ENCODE results near the gene PSMD11.

The PSMD11 gene

DNA sequence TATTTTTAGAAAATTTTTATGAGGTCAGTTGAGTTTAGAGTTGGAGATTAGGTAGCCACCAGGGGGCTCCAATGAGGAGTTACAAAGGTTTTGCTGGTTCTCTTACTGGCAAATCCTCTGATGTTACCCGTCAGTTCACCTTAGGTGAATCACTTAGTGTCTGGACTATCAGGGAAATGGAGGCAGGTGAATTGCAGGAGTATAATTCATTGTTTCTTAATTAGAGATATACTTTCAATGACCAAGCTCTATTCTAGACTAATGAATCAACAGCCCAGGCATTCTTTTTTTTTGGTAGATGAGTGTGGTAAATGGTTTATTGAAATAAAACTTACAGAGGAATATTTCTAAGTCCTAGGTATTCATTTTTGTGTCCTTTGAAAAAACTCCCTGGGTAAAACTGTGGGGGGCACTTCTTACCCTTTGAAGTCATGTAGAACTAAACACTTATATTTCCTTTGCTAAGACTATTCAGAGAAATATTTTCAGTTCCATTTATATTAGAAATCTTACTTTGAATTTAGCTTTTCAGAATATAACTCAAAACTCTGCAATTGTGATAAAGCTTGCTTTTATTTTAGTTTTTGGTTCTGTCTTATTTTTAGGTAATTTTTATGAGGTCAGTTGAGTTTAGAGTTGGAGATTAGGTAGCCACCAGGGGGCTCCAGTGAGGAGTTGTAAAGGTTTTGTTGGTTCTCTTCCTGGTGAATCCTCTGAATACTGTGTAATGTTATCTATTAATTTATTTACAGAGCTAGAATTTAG lies 17.7 kb downstream of the PSMD11 start:
- peak; percentile 43 for DNase-seq (ENCODE audit: low read depth, low spot score)

DNA sequence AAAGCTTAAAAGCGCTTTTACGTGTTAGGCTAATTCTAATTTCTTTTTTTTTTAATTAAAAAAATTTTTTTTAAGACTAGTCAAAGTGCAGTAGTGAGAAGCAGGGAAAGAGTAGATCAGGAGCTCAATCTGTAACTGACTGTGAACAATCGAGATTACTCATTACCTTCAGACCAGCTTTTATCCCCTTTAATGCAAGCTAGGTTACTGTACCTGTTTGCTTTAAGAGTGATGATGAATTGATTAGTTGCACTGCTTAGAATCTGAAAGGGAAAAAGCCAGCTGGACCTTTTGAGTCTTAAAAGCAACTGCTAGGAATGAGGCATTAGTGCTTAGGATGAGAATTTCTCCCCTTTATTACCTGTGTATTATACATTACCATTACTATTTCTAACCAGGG lies 19.0 kb downstream of the PSMD11 start:
- H3K27ac ChIP-seq = no peak overlapping the region
- DNase-seq (ENCODE audit: low read depth, low spot score) = no peak

More for the DNA sequence above, 17.7 kb downstream of the PSMD11 start:
- H3K27ac ChIP-seq = no peak overlapping the region

DNA sequence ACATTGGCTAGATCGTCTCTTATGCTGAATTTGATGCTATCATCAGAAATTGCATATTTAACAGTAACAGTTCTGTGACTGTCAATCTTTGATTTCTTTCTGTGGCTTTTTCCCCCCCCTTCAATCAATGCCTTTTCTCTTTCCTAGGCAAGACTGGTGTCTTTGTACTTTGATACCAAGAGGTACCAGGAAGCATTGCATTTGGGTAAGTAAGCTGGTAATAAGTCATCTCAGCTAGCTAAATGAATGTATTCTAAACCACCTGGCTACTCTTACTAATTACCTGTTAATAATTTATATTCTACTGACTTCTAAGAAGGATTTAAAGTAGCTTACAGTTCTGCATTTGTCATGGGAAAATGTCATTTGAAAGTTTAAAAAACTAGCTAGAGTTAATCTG lies 20.1 kb downstream of the PSMD11 start:
- H3K27ac ChIP-seq = no peak overlapping the region
- DNase-seq (ENCODE audit: low read depth, low spot score) = no peak

DNA sequence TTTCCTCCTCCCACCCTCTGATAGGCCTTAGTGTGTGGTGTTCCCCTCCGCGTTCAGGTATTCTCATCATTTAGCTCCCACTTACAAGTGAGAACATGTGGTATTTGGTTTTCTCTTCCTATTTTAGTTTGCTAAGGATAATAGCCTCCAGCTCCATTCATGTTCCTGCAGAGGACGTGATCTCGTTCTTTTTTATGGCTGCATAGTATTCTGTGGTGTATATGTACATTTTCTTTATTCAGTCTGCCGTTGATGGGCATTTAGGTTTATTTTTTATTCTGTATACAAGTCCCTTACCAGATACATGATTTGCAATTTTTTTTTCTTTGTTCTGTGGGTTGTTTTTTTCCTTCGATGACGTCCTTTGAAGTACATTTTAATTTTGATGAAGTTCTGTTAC lies 23.6 kb downstream of the PSMD11 start:
- DNase-seq (ENCODE audit: low read depth, low spot score) = no peak
- H3K27ac ChIP-seq = no peak overlapping the region

DNA sequence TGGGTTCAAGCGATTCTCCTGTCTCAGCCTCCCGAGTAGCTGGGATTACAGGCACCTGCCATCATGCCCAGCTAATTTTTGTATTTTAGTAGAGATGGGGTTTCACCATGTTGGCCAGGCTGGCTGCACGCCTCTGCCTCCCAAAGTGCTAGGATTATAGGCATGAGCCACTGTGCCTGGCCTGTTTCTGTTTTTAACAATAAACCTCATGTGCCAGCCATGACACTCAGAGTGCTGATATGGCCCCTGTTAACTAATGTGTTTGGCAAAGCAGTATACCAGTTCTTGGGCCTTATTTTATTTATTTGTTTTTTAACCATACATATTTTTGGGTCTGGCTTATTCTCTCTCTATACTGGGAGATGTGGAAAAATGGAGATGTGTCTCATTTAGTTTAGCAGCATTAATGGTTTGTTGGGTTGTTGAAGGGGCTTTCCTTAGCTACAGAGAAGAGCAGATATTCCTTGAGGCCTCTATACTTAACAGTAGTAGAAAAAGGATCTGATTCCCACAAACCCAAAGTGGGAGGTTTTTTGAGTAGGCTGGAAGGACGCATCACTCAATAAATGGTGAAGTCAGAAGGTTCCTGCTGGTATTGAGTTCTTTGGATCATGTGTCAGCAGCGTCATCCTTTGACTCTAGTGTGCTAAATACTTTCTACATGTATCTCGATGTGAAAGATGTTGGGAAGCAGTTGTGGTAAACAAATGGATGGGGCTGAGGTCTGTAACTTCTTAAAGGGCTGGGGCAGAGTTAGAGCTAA lies 26.3 kb downstream of the PSMD11 start:
- no peak overlapping the region for H3K27ac ChIP-seq
- no peak for DNase-seq (ENCODE audit: low read depth, low spot score)

DNA sequence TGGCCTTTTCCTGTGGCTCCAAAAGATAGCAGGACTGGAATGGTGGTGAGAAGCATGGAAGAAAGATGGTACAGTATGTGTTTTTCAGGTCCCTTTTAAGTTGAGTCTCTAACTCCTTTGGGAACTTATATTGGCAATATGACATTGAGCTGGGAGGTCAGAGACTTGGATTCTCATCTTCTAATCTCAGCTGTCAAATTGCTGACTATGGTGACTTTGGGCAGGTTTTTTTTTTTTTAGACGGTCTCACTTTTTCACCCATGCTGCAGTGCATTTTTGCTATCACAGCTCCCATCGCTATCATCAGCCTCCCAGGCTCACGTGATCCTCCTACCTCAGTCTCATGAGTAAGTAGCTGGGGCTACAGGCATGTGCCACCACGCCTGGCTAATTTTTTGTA lies 27.3 kb downstream of the PSMD11 start:
- H3K27ac ChIP-seq = no peak overlapping the region
- no peak for DNase-seq (ENCODE audit: low read depth, low spot score)

- no peak overlapping the region for H3K27ac ChIP-seq
- no peak for DNase-seq (ENCODE audit: low read depth, low spot score)
Observed at GRCh38 chr17:32475258-32475657, 30.9 kb downstream of the PSMD11 start.

- DNase-seq (ENCODE audit: low read depth, low spot score) = no peak
- no peak overlapping the region for H3K27ac ChIP-seq
Observed at GRCh38 chr17:32477220-32477619, 32.9 kb downstream of the PSMD11 start.

DNA sequence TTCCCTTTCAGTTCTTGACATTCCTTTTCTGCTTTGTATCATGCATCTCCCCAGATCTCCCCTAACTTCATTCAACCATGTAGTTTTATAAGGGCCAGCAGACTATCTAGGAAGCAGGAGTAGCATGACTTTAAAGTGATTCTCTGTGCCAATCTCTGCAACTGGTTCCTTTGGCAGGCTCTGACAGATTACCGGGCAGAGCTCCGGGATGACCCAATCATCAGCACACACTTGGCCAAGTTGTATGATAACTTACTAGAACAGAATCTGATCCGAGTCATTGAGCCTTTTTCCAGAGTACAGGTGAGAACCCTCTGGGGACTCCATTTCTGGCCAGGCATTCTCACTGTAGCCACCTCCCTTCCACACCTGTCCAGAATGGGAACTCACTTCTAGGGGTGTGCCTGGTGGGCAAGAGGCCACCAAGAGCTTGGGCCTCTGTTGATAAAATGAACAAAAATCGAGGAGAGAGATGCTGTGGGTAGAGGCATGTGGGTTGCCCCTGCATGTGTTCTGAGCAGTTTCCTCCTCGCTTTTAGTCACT lies 34.8 kb downstream of the PSMD11 start:
- no peak for DNase-seq (ENCODE audit: low read depth, low spot score)
- H3K27ac ChIP-seq = no peak overlapping the region

DNA sequence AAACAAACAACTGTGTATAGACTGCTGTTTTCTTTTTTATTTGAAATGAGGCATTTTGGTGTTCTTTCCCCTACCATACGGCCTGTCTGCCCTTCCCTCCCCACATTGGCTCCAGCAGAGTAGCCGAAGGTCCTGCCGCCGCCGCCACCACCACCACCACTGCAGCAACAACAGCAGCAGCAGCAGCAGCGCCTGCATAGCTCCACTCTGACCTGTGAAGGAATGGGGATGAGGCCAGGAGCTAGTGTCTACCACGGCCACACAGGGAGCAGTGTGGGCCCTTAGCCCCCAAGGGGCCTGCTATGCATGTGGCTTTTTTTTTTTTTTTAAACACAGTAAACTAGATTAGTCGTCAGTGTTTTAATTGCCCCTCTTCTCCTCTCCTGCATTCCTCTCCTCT lies 36.9 kb downstream of the PSMD11 start:
- H3K27ac ChIP-seq = no peak overlapping the region
- no peak for DNase-seq (ENCODE audit: low read depth, low spot score)

- no peak for DNase-seq (ENCODE audit: low read depth, low spot score)
- H3K27ac ChIP-seq = peak overlapping the region; percentile 12
Observed at GRCh38 chr17:32482568-32483320, 38.4 kb downstream of the PSMD11 start.

- peak overlapping the region; percentile 12 for H3K27ac ChIP-seq
- DNase-seq (ENCODE audit: low read depth, low spot score) = no peak
Observed at GRCh38 chr17:32483451-32484019, 39.2 kb downstream of the PSMD11 start.

- no peak for DNase-seq (ENCODE audit: low read depth, low spot score)
- H3K27ac ChIP-seq = no peak overlapping the region
Observed at GRCh38 chr17:32484041-32484461, 39.7 kb downstream of the PSMD11 start.

DNA sequence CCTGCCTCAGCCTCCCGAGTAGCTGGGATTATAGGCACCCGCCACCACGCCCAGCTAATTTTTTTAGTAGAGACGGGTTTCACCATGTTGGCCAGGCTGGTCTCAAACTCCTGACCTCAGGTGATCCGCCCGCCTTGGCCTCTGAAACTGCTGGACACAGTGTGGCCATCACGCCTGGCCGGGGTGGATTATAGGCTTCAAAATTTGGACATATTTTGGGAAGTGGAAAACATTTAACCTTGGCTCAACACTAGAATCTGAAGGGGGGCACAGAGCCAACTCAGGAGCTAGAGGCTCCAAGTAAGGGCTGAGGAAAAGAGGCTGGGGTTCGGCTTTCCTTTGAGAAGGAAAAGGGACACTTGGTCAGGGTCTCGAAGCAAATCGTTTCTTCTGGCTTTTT lies 40.3 kb downstream of the PSMD11 start:
- DNase-seq (ENCODE audit: low read depth, low spot score) = no peak
- no peak overlapping the region for H3K27ac ChIP-seq

DNA sequence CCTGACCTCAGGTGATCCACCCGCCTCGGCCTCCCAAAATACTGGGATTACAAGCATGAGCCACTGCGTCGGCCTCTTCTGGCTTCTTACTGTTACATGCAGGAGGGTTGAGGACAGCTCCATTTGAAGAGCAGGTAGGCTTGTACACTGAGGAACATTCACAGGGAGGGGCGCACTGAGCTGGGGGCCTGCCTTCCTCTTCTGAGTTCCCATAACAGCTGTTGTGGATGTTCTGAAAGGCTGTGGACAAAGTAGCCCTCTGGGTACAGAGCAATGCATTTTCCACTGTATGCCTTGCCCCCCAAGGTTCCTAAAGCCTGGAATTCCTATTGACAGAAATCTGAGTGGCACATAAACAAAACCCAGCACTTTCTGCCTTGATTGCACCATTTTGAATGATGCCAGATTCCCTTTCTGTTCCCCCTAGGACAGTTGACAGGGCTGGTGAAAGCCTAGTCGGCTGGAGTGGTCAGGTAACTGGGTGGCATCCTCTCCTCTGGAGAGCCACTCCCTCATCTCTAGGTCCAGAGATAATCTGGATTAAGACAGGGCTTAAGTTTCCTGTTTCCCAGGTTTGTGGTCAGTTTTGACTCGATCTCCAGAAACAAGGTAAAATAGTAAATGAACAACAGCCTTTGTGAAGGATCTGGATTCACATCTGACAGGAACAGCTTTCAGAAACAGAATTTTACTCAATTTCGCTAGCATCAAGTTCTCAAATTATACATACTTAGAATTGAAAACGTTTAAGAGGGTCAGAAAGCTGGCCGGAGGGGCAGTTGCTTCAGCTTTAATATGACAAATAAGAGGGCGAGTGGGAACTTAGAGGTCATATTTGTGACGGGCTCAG lies 41.2 kb downstream of the PSMD11 start:
- peak overlapping the region; percentile 67 for H3K27ac ChIP-seq
- DNase-seq (ENCODE audit: low read depth, low spot score) = no peak

DNA sequence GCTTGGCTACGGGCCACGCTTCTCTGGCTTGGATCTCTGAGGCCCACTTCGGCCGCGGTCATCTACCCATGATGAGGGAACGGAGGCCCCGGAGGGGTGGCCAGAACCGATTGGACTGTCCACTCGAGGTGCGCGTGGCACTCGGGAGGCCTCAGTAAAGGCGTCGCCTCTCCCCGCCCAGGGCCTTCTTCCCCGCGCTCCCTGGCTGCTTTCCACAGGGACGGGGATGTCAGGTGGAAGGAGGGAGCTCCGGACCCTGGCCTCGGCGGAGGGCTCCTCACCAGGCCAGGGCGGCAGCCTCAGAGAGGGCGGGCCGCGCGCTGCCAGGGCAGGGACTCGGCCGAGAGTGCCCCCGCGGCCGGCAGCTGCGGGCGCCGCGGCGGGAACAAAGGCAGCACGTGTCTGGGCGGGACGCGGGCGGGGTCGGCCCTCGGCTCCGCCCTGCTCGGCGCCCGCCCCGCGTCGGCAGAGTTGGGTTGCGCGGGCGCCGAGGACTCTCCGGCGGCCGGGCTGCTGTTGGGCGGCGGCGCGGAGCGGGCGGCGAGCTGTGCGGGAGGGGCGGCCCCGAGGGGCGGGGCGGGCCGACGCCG lies 41.9 kb downstream of the PSMD11 start:
- no peak for DNase-seq (ENCODE audit: low read depth, low spot score)
- peak overlapping the region; percentile 67 for H3K27ac ChIP-seq

DNA sequence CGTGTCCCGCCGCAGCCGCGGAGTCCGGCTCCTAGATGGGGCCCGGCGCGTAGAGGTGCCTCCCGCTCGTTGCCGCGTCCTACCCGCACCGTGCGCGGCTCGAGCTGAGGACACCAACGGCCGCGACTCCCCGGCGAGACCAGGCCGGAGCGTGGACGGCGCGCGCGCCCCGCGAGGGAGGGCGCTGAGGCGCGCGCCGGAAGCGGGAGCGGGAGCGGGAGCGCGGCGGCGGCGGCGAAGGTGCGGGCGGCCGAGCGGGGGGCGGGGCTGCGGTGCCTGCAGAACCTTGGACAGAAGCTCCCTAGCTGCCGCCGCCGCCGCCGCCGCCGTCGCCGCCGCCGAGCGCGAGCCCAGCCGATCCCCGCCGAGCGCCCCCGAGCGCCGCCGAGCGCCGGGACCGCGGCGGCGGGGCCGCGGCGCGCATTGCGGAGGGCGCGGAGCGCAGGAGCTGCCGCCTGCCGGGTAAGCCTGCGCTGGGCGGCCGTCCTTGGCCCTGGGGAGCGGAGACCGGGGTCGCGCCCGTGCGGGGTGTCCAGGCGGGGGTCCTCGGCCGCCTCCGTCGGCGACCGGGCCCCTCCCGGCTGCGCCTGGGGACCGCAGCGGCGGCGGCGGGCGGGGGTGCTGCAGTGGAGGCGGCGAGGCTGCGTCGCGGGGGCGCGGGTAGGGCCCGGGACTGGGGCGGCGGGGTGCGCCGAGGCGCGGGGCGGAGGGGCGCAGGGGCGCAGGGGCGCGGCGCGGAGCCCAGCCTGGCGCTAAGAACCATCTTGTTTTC lies 42.6 kb downstream of the PSMD11 start, which contains the start of gene CDK5R1:
Gene CDK5R1 (plus strand): TSS at position 293 of the 772 bp plus-strand sequence. CDS start 628 bp downstream, outside the sequence.
- H3K27ac ChIP-seq = peak within 1 kb of the TSS; percentile 67
- DNase-seq (ENCODE audit: low read depth, low spot score) = no peak

- H3K27ac ChIP-seq = peak overlapping the region; percentile 67
- DNase-seq (ENCODE audit: low read depth, low spot score) = no peak
Observed at GRCh38 chr17:32487473-32488176, 43.3 kb downstream of the PSMD11 start.

Measured in epithelial cell of prostate (primary cell).